MM.1S (cell line): Measurements from ENCODE around the gene PIBF1.
"Not testable (repeated sequence)": the region's sequence is repeated elsewhere in the genome, so short reads cannot be mapped to it uniquely, and the experiment has no call there.

ENCODE experiments used
- DNase-seq: peaks from one replicate; pipeline ENCODE4 v3.0.0-alpha.2; 2015
- H2AFZ ChIP-seq: fragments of 300-600 bp; sonication (generic); 2 replicates; pipeline ENCODE4 v1.6.0; 2016; ENCODE audit warnings: antibody characterized with exemption, low read length
- H3F3A ChIP-seq: fragments of 300-600 bp; sonication (generic); 2 replicates; pipeline ENCODE4 v1.6.1; 2016; ENCODE audit warnings: mild to moderate bottlenecking, antibody characterized with exemption, low read length, moderate library complexity, mixed read lengths; ENCODE audit not compliant: insufficient read depth
- H3K27ac ChIP-seq: fragments of 300-600 bp; sonication (generic); 2 replicates; pipeline ENCODE4 v1.5.1; 2016; ENCODE audit warnings: mild to moderate bottlenecking, low read length
- H3K27me3 ChIP-seq: fragments of 300-600 bp; sonication (generic); replicated peaks from 2 replicates; pipeline ENCODE4 v1.6.0; 2016; ENCODE audit warnings: low read length; ENCODE audit not compliant: insufficient read depth
- H3K36me3 ChIP-seq: fragments of 300-600 bp; sonication (generic); replicated peaks from 2 replicates; pipeline ENCODE4 v1.6.1; 2016; ENCODE audit warnings: mild to moderate bottlenecking, low read length, mixed read lengths; ENCODE audit not compliant: insufficient read depth
- H3K4me1 ChIP-seq: fragments of 300-600 bp; sonication (generic); 2 replicates; pipeline ENCODE4 v1.6.1; 2016; ENCODE audit warnings: low read length, mixed read lengths
- H3K4me2 ChIP-seq: fragments of 300-600 bp; sonication (generic); 2 replicates; pipeline ENCODE4 v1.6.0; 2016; ENCODE audit warnings: low read depth, low read length
- H3K4me3 ChIP-seq: fragments of 300-600 bp; sonication (generic); 2 replicates; pipeline ENCODE4 v1.5.1; 2016; ENCODE audit warnings: low read length, mixed read lengths
- H3K79me2 ChIP-seq: fragments of 300-600 bp; sonication (generic); 2 replicates; pipeline ENCODE4 v1.6.1; 2016; ENCODE audit warnings: mixed run types, low read length, mixed read lengths
- H3K9ac ChIP-seq: fragments of 300-600 bp; sonication (generic); 2 replicates; pipeline ENCODE4 v1.6.1; 2016; ENCODE audit warnings: low read length, mixed read lengths
- H3K9me2 ChIP-seq: fragments of 300-600 bp; sonication (generic); replicated peaks from 2 replicates; pipeline ENCODE4 v1.6.1; 2016; ENCODE audit warnings: mild to moderate bottlenecking, low read length, mixed read lengths; ENCODE audit not compliant: insufficient read depth
- H3K9me3 ChIP-seq: fragments of 300-600 bp; sonication (generic); replicated peaks from 2 replicates; pipeline ENCODE4 v1.6.1; 2016; ENCODE audit warnings: mild to moderate bottlenecking, low read length, mixed read lengths; ENCODE audit not compliant: insufficient read depth
- H4K20me1 ChIP-seq: fragments of 300-600 bp; sonication (generic); 2 replicates; pipeline ENCODE4 v1.6.1; 2016; ENCODE audit warnings: mild to moderate bottlenecking, low read length, moderate library complexity, mixed read lengths; ENCODE audit not compliant: insufficient read depth
- CTCF ChIP-seq: fragments of 300-600 bp; sonication (generic); IDR thresholded peaks from 2 replicates; pipeline ENCODE4 v1.5.1; 2016; ENCODE audit warnings: antibody characterized with exemption, low read length, mixed read lengths
- EZH2 ChIP-seq: fragments of 300-600 bp; sonication (generic); optimal IDR thresholded peaks from 2 replicates; pipeline ENCODE3; 2017; ENCODE audit warnings: low read depth, mild to moderate bottlenecking, antibody characterized with exemption, low read length, mixed read lengths
- EZH2phosphoT487 ChIP-seq: fragments of 300-600 bp; sonication (generic); IDR thresholded peaks from 2 replicates; pipeline ENCODE4 v1.6.1; 2018; ENCODE audit warnings: antibody characterized with exemption, low read length

Gene PIBF1

GRCh38 chr13:72839831-72840426, 58.0 kb downstream of the PIBF1 start:
- Histone ChIP-seq H3K4me1 (no peaks in the 10 kb centered on the region), H3K4me3 (no peak overlapping the region), H3K27me3 (no peaks in the 10 kb centered on the region), H3K9ac (no peak overlapping the region), H2AFZ (no peak overlapping the region), H3K27ac (no peak overlapping the region), H3F3A (no peaks in the 10 kb centered on the region), H3K9me3 (no peaks in the 10 kb centered on the region), H3K9me2 (no peaks in the 10 kb centered on the region), H3K36me3 (no peaks in the 10 kb centered on the region), H3K79me2 (no peaks in the 10 kb centered on the region), H4K20me1 (no peaks in the 10 kb centered on the region), H3K4me2 (no peak overlapping the region)
- DNase-seq: peak; percentile 8
- TF ChIP-seq EZH2phosphoT487: no peak
- TF ChIP-seq CTCF: peak; percentile 54

- no peaks in the 10 kb centered on the region for H4K20me1 ChIP-seq
Observed at GRCh38 chr13:72842991-72843390, 61.1 kb downstream of the PIBF1 start.

GRCh38 chr13:72845148-72845547, 63.2 kb downstream of the PIBF1 start:
- H3K4me2 ChIP-seq, H2AFZ ChIP-seq, H3K4me3 ChIP-seq, H3K27ac ChIP-seq, H3F3A ChIP-seq, H4K20me1 ChIP-seq, H3K79me2 ChIP-seq, H3K9me3 ChIP-seq, H3K4me1 ChIP-seq, H3K36me3 ChIP-seq, H3K9me2 ChIP-seq, H3K27me3 ChIP-seq, DNase-seq, H3K9ac ChIP-seq: not testable (repeated sequence)

More at GRCh38 chr13:72842991-72843390, 61.1 kb downstream of the PIBF1 start:
- no peak for DNase-seq
- no peak for TF ChIP-seq EZH2
- no peak for TF ChIP-seq CTCF
- TF ChIP-seq EZH2phosphoT487: no peak
- Histone ChIP-seq H3K36me3 (no peaks in the 10 kb centered on the region), H3K9ac (no peak overlapping the region), H3K79me2 (no peaks in the 10 kb centered on the region), H3K9me2 (no peaks in the 10 kb centered on the region), H3K4me1 (no peaks in the 10 kb centered on the region), H3K4me3 (no peak overlapping the region), H3F3A (no peaks in the 10 kb centered on the region), H3K4me2 (no peak overlapping the region), H3K27ac (no peak overlapping the region), H2AFZ (no peak overlapping the region), H3K27me3 (no peaks in the 10 kb centered on the region), H3K9me3 (no peaks in the 10 kb centered on the region)

GRCh38 chr13:72849571-72849970, 67.6 kb downstream of the PIBF1 start:
- no peaks in the 10 kb centered on the region for H4K20me1 ChIP-seq
- no peak overlapping the region for H3K9ac ChIP-seq
- H3K4me3 ChIP-seq: no peak overlapping the region
- H3K9me2 ChIP-seq: no peaks in the 10 kb centered on the region
- no peak overlapping the region for H2AFZ ChIP-seq
- H3K9me3 ChIP-seq: no peaks in the 10 kb centered on the region
- no peak overlapping the region for H3K4me2 ChIP-seq
- no peaks in the 10 kb centered on the region for H3K4me1 ChIP-seq
- H3K27me3 ChIP-seq: no peaks in the 10 kb centered on the region
- no peaks in the 10 kb centered on the region for H3K79me2 ChIP-seq
- no peaks in the 10 kb centered on the region for H3K36me3 ChIP-seq
- no peaks in the 10 kb centered on the region for H3F3A ChIP-seq
- TF ChIP-seq EZH2 (no peak), EZH2phosphoT487 (no peak), CTCF (no peak)
- no peak overlapping the region for H3K27ac ChIP-seq
- no peak for DNase-seq
